Activated B cell treated with CpG ODN at 0.5 μM for 24 hours (primary cell): ENCODE data around the gene SIAE. TPM values are rescaled to one million over a fixed set of nuclear protein-coding genes. Genes with fewer than 3 reads are reported as not detected.

ENCODE experiments used
- ATAC-seq: fragments of 200-7000 bp; cut with Tn5 transposase; one replicate; pipeline ENCODE4 v1.10.0; 2021; ENCODE audit warnings: low read depth, mild to moderate bottlenecking, moderate library complexity
- CTCF ChIA-PET: fragments of 350-600 bp; sonication (Branson Sonifier 250); formaldehyde crosslinking; loops from one replicate; lab custom pipeline; 2021; ENCODE audit warnings: antibody characterized with exemption; lab: Charles Lee
- POLR2A ChIA-PET: fragments of 350-600 bp; sonication (Branson Sonifier 250); formaldehyde crosslinking; loops from one replicate; lab custom pipeline; 2021; ENCODE audit warnings: antibody characterized with exemption; lab: Charles Lee
- DNase-seq: peaks from one replicate; pipeline ENCODE4 v3.0.0; 2022
- H3K27ac Mint-ChIP-seq: one replicate; pipeline ENCODE4 v1.8.0; 2020; ENCODE audit warnings: mixed read lengths
- H3K27me3 Mint-ChIP-seq: one replicate; pipeline ENCODE4 v1.8.0; 2021; ENCODE audit warnings: mixed read lengths
- H3K36me3 Mint-ChIP-seq: one replicate; pipeline ENCODE4 v1.8.0; 2021; ENCODE audit warnings: low read depth, mixed read lengths
- H3K4me1 Mint-ChIP-seq: one replicate; pipeline ENCODE4 v1.8.0; 2021; ENCODE audit warnings: mixed read lengths
- H3K4me3 Mint-ChIP-seq: one replicate; pipeline ENCODE4 v1.8.0; 2020; ENCODE audit warnings: mild to moderate bottlenecking, mixed read lengths
- H3K9me3 Mint-ChIP-seq: one replicate; pipeline ENCODE4 v1.8.0; 2020; ENCODE audit warnings: mixed read lengths
- CTCF ChIP-seq: fragments of 200-600 bp; IDR thresholded peaks from one replicate; pipeline ENCODE4 v1.8.0; 2022; ENCODE audit warnings: antibody characterized with exemption, mild to moderate bottlenecking
- intact Hi-C: fragments of 100-400 bp; cut with micrococcal nuclease; formaldehyde crosslinking; loops from one replicate; pipeline ENCODE4 v1.15.1; 2024
- total RNA-seq: library from RNA; stranded (reverse); gene quantifications from 2 replicates; pipeline ENCODE4 v1.2.3, GENCODE V29; 2022

The SIAE gene
- total RNA-seq, 1 donor from 2014 or later: 3.4 TPM

- intact Hi-C loops: loop anchor here (5.0 kb wide), 3 partner anchors 402 to 472 kb away; partner anchors contain the start of gene TMEM218
- DNase-seq: no peak
- Mint-ChIP-seq H3K36me3 (peaks cover 2% of the 10 kb centered on the region), H3K4me1 (peaks cover 27% of the 10 kb centered on the region), H3K27me3 (no peaks in the 10 kb centered on the region), H3K4me3 (peak overlapping the region; percentile 2), H3K9me3 (no peaks in the 10 kb centered on the region), H3K27ac (peak overlapping the region; percentile 27)
- ChIA-PET POLR2A (interaction anchor here (1.0 to 2.7 kb wide), 6 partner anchors 76 to 166 kb away, joined by 3 to 8 read pairs (median 6); partner anchors contain the start of genes ESAM and MSANTD2), CTCF (interaction anchor here (1.0 to 3.4 kb wide), 12 partner anchors 27 to 206 kb away, joined by 3 to 162 read pairs (median 14); partner anchors contain the start of genes ESAM, MSANTD2 and NRGN)
- no peak for ATAC-seq
- no peak for TF ChIP-seq CTCF
Measured at GRCh38 chr11:124670732-124671131, 2.8 kb downstream of the SIAE start.

- Mint-ChIP-seq H3K36me3 (peaks cover 2% of the 10 kb centered on the region), H3K9me3 (no peaks in the 10 kb centered on the region), H3K27me3 (no peaks in the 10 kb centered on the region), H3K4me3 (no peak overlapping the region), H3K4me1 (peaks cover 25% of the 10 kb centered on the region), H3K27ac (no peak overlapping the region)
- TF ChIP-seq CTCF: peak; percentile 75
- DNase-seq: peak; percentile 16
- CTCF ChIA-PET: interaction anchor here (0.6 to 3.4 kb wide), 28 partner anchors 9 to 207 kb away, joined by 3 to 162 read pairs (median 6); partner anchors contain the start of genes ESAM, MSANTD2 and NRGN
- POLR2A ChIA-PET: interaction anchor here (0.5 to 2.7 kb wide), 4 partner anchors 91 to 1218 kb away, joined by 3 to 17 read pairs (median 6); partner anchors contain the start of gene MSANTD2
- no peak for ATAC-seq
- intact Hi-C loops: loop anchor here (1.0 kb wide), 7 partner anchors 25 to 198 kb away; no protein-coding TSS in a partner anchor
Measured at GRCh38 chr11:124669193-124669592, 4.3 kb downstream of the SIAE start.

GRCh38 chr11:124667601-124668000 lies 5.9 kb downstream of the SIAE start:
- no peaks in the 10 kb centered on the region for H3K27me3 Mint-ChIP-seq
- POLR2A ChIA-PET: no interaction called here

GRCh38 chr11:124663861-124664260 lies 9.7 kb downstream of the SIAE start:
- intact Hi-C loops: no loop called here

More at GRCh38 chr11:124667601-124668000, 5.9 kb downstream of the SIAE start:
- Mint-ChIP-seq H3K4me1 (peaks cover 14% of the 10 kb centered on the region), H3K36me3 (no peaks in the 10 kb centered on the region), H3K4me3 (no peak overlapping the region), H3K27ac (no peak overlapping the region), H3K9me3 (no peaks in the 10 kb centered on the region)
- no peak for ATAC-seq
- CTCF ChIA-PET: interaction anchor here (0.9 to 2.1 kb wide), 3 partner anchors 23 to 170 kb away, joined by 3 to 5 read pairs (median 4); no protein-coding TSS in a partner anchor
- DNase-seq: no peak
- intact Hi-C loops: no loop called here
- no peak for TF ChIP-seq CTCF

More at GRCh38 chr11:124663861-124664260, 9.7 kb downstream of the SIAE start:
- no peak for TF ChIP-seq CTCF
- Mint-ChIP-seq H3K27ac (no peak overlapping the region), H3K36me3 (peaks cover 3% of the 10 kb centered on the region), H3K4me1 (no peaks in the 10 kb centered on the region), H3K27me3 (no peaks in the 10 kb centered on the region), H3K9me3 (no peaks in the 10 kb centered on the region), H3K4me3 (no peak overlapping the region)
- no peak for DNase-seq
- ChIA-PET CTCF (interaction anchor here (0.7 to 1.2 kb wide), 3 partner anchors 61 to 174 kb away, joined by 3 to 6 read pairs (median 3); no protein-coding TSS in a partner anchor), POLR2A (no interaction called here)
- no peak for ATAC-seq
